DMS114 treated with DMSO at 0.1 percent for 48 hours (cell line): ENCODE measurements around the gene AHSP.
"Not testable (repeated sequence)": the region's sequence is repeated elsewhere in the genome, so short reads cannot be mapped to it uniquely, and the experiment has no call there.

ENCODE experiments used
- DNase-seq: peaks from one replicate; lab custom pipeline; 2025; ENCODE audit not compliant: unreplicated experiment; lab: John Stamatoyannopoulos, UW

Gene AHSP, protein sequence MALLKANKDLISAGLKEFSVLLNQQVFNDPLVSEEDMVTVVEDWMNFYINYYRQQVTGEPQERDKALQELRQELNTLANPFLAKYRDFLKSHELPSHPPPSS

DNA sequence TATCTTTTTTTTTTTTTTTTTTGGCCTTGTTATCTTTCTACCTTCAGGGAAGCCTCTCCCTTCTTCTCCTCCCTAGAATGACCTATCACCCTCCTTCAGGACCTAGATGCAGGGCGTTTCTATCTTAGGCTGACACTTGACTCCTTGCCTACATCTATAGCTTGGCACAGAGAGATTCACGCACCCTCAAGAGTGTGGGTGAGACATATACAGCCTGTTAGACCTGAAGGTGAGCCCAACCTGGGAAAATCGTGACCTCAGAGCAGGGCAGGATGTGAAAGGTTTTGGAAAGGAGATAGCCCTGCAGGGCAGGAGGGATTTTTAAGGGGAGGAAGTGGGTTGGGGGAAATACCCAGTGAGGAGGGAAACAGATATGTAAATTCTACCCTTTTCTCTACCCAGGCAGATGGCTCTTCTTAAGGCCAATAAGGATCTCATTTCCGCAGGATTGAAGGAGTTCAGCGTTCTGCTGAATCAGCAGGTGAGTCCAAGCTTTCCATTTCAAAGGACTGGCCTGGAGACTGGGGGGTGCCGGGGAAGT, at the start of gene AHSP:
Gene AHSP, plus strand, starts transcription at position 167 of the 541 bp plus-strand sequence. Its CDS starts 240 bp downstream, at position 407.
- DNase-seq: no peak

DNA sequence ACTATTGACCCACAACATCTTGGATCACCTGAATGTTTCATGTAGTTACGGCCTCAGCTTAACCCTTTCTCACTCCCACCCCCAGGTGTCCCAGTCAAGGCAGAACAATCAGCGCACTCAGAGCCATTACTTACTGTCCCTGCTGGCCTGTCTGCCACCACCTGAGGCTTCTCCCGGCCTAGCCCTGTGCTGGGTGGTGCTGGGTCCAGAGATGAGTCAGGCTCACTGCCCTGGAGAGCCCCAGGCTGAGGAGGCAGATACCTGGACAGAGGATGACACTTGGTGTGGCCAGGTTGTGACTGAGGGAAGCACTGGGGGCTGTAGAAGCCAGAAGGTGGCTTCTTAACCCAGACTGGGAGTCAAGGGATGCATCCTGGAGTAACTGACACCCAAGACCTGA, 48.7 kb upstream of the AHSP start:
- DNase-seq: no peak

DNA sequence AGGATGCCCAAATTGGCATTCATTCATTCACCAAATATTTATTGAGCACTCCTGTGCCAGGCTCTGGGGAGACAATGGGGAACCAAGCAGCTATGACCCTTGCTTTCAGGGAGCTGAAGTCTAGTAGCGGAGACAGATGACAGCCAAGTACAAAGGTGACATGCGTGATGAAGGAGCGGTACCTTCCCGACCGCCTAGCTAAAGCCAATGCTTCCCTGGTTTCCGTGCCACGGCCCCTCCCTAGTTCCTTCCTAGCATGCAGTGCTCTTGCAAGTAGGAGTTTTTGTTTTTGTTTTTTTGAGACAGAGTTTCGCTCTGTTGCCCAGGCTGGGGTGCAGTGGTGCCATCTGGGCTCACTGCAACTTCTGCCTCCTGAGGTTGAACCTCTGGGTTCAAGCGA, 47.9 kb upstream of the AHSP start:
- DNase-seq: no peak

DNA sequence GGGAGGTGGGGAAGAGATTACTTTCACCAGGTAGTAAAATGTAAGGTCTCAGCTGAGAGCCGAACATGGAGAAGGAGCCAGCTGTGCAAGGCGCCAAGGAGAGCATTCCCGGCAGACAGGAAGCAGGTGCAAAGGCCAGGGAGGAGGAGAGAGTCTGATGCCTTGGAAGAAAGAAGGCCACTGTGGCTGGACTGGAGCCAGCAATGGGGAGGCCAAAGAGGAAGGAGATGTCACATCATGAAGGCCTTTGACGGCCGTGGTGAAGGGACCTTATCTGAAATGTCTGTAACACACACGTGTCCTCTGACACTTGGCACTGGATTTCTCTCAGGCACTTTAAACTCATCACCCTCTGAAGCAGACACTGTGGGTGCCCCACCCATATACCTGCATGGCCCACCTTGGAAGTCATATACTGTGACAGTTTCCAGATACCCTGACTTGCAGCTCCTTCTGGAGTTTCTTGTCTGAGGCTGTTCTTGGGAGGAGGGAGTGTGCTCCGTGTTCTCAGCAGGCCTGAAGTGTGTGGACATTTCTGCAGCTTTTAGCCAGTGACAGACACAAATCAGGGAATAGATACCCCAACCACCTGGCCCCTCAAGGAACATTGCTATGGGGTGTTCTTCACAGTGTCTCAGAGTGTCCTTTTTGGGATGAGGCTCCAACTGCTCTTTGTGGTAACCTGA, 46.7 kb upstream of the AHSP start:
- no peak for DNase-seq

DNA sequence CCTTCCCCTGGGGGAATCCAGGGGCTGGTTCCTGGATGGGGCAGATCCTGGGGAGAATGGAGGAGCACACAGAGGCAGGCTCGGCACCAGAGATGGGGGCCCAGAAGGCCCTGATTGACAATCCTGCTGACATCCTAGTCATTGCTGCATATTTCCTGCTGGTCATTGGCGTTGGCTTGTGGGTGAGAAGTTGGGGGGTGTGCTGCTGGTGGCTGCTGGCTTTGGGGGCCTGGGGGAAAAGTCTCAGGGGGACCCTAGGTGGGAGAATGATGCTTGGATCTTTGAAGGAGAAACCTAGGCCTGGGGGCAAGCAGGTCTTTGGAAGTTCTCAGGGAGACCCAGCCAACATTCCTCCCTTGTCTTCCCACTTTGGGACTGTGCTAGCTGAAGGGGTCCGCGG, 44.6 kb upstream of the AHSP start, which contains the start of gene SLC5A2:
Gene SLC5A2, plus strand, starts transcription at position 43 of the 400 bp plus-strand sequence. Its CDS starts 14 bp downstream, at position 57.
- DNase-seq: no peak

DNA sequence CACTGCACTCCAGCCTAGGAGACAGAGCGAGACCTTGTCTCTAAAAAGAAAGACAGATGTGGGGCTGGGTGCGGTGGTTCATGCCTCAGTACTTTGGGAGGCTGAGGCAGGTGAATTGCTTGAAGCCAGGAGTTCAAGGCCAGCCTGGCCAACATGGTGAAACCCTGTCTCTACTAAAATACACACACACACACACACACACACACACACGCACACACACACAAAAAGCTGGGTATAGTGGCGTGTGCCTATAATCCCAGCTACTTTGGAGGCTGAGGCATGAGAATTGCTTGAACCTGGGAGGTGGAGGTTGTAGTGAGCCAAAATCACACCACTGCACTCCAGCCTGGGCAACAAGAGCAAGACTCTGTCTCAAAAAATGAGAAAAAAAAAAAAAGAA, 43.7 kb upstream of the AHSP start:
- DNase-seq: not testable (repeated sequence)

DNA sequence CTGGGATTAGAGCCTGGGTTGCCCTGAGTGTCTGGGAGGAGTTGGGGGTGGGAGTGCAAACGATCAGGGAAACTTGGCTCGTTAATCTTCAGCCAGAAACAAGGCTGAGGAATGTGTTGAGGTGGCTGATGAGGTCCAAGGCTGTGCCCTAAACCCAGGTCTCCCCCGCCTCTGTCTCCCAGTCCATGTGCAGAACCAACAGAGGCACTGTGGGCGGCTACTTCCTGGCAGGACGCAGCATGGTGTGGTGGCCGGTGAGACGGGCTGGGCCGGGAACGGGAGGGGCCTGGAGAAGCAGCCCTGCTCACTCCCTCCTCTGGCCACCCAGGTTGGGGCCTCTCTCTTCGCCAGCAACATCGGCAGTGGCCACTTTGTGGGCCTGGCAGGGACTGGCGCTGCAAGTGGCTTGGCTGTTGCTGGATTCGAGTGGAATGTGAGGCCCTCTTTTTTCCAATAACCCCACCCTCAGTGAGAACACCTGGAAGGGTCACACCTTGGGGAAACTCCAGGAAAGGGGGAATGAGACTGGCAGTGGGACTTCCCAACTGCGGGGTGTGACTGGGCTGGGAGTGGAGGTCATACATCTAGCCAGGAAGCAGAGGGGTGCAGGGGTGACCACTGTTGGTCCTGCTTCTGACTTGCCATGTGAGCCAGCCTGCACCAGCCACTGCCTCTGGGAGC, 43.1 kb upstream of the AHSP start:
- no peak for DNase-seq

DNA sequence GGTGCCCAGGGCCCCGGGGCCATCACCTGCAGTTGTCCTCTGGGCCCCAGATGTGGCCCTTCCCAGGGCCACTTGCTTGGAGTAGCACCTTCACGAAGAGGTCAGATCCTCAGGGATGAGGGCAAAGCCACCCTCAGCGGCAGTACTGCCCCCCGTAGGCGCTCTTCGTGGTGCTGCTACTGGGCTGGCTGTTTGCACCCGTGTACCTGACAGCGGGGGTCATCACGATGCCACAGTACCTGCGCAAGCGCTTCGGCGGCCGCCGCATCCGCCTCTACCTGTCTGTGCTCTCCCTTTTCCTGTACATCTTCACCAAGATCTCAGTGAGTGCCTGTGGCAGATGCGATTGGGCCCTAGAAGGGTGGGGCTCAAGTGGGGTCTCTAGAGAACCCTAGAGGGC, 42.1 kb upstream of the AHSP start:
- no peak for DNase-seq

DNA sequence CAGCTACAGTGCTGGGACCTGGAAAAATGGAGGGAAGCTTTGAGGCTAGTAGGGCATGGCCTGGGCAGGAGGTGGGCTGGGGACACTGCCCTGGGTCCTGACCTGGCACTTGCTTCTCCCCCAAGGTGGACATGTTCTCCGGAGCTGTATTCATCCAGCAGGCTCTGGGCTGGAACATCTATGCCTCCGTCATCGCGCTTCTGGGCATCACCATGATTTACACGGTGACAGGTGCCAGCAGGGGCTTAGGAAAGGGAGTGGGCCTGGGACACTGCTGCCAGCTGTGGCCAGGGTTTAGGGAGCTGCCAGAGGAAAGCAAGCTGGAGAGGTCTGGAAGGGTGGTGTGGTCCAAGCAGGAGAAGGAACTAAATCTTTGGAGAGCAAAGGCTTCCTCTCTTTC, 41.7 kb upstream of the AHSP start:
- no peak for DNase-seq

DNA sequence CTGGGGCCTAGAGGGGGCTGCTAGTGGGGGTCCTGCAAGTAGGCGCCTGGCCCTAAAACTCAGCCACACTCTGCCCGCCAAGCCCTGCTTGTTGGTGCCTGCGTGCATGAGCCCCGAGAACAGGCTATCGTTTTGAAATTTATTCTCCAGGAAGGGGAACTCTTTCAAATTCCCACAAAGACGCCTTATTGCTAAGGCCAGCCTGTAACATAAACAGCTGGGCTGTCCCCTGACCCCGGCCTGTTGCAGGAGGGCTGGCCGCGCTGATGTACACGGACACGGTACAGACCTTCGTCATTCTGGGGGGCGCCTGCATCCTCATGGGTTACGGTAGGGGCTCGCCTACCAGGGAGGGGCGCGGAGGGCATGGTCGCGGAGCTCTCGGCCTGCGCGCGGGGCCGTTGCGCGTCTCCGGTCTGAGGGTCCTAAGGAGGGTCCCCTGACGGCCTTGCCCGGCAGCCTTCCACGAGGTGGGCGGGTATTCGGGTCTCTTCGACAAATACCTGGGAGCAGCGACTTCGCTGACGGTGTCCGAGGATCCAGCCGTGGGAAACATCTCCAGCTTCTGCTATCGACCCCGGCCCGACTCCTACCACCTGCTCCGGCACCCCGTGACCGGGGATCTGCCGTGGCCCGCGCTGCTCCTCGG, 40.5 kb upstream of the AHSP start:
- DNase-seq: no peak

DNA sequence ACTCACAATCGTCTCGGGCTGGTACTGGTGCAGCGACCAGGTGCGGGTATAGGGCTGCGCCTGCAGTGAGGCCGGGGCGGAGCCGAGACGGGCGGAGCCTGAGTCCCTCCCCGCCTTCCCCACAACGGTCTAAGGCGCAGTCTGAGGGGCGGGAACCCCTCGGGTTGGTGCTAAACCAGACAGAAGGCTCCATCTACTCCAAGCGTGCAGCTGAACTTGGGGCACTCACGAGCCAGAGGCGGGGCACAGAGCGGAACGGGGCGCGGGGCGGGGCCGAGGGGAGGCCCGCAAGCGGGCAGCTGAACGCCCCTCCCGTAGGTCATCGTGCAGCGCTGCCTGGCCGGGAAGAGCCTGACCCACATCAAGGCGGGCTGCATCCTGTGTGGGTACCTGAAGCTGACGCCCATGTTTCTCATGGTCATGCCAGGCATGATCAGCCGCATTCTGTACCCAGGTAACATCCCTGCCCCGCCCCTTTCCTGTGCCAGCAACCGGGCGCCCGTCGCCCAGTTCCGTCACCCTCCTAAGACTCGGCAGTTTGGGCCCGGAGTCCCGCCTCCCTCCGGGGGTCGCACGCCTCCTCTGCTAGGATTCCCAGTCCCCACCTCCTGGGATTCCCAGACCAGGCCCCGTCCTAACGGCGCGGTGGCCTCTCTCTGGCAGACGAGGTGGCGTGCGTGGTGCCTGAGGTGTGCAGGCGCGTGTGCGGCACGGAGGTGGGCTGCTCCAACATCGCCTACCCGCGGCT, 39.8 kb upstream of the AHSP start:
- DNase-seq: peak; percentile 11

DNA sequence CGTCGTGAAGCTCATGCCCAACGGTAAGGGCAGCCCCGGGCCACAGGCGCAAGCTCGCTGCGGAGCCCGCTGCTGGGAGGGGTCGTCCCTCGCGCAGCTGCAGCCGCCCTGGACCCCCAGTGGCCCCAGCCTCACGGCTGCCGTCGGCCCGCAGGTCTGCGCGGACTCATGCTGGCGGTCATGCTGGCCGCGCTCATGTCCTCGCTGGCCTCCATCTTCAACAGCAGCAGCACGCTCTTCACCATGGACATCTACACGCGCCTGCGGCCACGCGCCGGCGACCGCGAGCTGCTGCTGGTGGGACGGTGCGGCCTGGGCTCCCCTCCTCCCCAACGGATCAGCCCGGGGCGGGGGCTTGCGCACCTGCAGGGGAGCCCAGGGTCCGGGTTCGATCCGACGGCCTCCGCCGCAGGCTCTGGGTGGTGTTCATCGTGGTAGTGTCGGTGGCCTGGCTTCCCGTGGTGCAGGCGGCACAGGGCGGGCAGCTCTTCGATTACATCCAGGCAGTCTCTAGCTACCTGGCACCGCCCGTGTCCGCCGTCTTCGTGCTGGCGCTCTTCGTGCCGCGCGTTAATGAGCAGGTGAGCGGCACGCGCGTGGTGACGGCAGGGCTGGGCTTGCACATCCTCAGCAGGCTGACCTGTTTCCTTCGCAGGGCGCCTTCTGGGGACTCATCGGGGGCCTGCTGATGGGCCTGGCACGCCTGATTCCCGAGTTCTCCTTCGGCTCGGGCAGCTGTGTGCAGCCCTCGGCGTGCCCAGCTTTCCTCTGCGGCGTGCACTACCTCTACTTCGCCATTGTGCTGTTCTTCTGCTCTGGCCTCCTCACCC, 39.0 kb upstream of the AHSP start:
- no peak for DNase-seq

DNA sequence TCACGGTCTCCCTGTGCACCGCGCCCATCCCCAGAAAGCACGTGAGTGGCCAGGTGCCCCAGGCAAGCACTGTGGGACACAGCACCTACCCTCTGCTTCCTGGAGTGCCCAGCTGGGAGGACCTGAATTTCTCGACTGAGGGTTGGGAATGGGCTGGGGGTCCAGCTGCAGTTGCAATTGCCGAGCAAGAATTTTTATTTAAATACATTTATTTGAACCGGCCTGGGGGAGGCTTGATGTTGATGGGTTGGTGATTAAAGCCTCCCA, 38.5 kb upstream of the AHSP start:
- DNase-seq: no peak

DNA sequence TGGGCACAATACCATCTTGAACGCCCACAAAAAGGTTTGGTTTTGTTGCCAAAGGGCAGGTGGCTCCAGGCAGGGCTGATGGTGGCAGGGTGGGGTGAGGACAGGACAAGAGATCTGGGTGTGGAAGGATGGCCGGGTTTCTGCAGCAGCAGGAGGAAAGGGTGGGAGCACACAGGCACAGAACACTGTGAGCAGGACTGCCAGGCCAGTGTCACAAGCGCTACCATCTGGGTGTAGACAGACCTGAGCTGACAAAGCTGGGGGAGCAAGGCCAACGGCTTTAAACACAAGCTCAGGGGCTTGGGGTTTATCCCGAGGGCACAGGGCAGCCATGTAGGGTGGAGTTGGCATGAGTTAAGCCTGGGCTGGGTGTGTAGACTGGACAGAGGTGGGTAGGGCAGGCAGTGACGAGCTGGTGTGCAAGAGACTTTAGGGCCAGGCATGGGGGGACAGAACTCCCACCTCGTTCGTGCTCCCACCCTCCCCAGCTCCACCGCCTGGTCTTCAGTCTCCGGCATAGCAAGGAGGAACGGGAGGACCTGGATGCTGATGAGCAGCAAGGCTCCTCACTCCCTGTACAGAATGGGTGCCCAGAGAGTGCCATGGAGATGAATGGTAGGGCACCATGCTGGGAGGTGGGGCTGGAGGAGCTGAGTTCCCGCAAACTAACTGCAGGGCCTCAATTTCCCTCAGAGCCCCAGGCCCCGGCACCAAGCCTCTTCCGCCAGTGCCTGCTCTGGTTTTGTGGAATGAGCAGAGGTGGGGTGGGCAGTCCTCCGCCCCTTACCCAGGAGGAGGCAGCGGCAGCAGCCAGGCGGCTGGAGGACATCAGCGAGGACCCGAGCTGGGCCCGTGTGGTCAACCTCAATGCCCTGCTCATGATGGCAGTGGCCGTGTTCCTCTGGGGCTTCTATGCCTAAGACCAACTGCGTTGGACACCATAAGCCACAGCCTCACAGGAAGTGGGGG, 37.8 kb upstream of the AHSP start:
- DNase-seq: no peak

DNA sequence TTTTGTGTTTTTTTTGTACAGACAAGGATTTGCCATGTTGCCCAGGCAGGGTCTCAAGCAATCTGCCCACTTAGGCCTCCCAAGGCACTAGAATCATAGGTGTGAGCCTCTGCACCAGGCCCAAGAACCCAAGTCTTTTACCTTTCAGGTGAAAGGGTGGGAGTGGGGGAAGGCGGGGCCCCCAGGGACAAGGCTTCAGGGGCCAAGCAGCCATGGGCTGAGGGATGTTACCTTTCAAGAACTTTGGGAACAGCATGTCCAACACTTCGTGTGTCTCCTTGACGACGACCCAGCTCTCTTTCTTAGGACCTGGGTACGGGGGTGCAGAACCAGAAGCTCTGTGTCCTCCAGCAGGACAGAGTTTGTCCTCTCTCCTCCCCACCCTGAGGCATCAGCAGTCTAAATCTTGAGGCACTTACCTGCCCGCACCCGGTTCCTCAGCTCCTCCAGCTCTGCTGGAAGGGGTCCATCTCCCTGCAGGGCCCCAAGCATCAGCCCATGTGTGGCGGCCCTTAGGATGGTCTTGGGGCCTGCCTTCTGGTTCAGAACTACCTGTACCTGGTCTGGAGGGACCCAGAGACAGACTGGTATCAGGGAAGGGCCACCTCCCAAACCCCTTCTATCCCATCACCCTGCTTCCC, 35.8 kb upstream of the AHSP start:
- DNase-seq: no peak

DNA sequence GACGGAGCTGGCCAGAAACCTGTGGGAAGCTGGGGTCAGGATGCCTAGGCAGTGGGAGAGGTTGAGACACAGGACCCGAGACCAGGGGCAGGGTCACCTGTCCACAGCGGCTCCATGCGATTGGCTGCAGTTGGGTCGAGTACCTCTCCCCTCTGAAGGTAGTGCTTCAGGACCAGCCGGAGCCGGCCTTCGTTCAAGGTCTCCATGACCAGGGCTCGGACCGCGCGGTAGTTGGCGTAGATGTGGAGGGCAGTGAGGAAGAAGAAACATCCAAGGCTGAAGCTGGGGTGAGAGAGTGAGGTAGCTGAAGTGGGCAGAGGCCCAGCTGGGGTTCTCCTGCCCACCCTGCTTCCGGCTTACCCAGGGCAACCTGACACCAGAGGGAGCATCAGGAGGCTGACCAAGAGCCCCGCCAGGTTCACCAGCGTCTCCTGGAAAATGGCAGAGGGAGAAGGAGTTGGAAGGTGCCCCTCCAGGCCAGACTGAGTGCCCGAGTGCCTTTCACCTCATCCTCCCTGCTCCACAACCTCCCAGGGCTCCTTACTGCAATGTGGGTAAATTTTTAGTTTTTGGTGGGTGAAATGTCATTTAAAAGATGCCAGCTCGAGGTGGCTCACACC, 34.1 kb upstream of the AHSP start:
- DNase-seq: no peak

DNA sequence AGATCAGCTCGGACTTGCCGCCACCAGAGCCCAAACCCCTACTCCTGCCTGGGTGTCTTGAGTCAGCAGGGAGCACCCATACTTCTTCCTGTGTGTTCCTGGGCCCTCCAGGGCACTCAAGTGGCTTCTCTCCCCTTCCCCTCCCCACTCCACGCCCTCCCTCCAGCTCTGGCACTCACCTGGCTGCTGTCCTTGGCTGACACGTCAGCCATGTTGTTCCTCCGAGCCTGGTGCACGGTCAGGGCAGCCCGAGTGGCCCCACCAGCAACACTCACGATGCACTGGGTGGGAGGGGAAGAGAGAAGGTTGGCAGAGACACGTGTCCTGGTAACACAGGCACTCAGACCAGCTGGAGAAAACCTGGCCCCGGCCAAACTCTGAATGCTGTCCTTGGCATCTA, 31.0 kb upstream of the AHSP start:
- no peak for DNase-seq

DNA sequence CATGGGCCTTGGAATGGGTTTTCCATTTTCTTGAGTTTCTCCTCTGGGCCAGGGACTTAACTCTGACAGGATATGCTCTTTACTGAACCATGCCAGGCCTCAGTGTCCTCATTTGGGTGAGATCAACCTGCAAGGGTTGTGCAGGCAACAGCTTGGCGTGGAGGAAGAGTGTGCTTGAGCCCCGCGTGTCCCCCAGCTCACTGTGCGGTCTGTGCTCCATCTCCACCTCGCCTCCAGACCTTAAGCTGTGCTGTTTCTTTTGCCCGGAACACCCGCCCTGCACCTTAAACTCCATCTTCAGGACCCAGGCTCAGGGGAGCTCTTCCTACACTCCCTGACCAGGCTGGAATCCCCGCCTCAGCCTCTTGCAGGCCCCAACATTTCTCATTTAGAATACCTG, 29.2 kb upstream of the AHSP start:
- DNase-seq: no peak
